A673 (cell line): ENCODE data around the gene NPR3. TPM values are rescaled to one million over a fixed set of nuclear protein-coding genes. Genes with fewer than 3 reads are reported as not detected.
A peak's percentile ranks its signal among the peaks of the same experiment; 100 is the strongest.

Experiments used
- BruUV-seq: library from RNA; stranded (reverse); fragments of 400-500 nt; replicated peaks from 2 replicates; lab custom pipeline; 2021; lab: Mats Ljungman, UMichigan
- CTCF ChIA-PET: fragments of 300-600 bp; sonication (Branson Sonifier 250); formaldehyde crosslinking; loops from one replicate; lab custom pipeline; 2022; ENCODE audit warnings: antibody characterized with exemption; lab: Charles Lee
- POLR2A ChIA-PET: fragments of 300-600 bp; sonication (Branson Sonifier 250); formaldehyde crosslinking; loops from one replicate; lab custom pipeline; 2022; ENCODE audit warnings: antibody characterized with exemption; ENCODE audit not compliant: low non-redundant PET; lab: Charles Lee
- DNase-seq: peaks from one replicate; pipeline ENCODE4 v3.0.0-alpha.2; 2015; ENCODE audit warnings: low spot score
- H3K27ac ChIP-seq: fragments of 200-600 bp; sonication (generic); 2 replicates; pipeline ENCODE4 v1.5.1; 2016; ENCODE audit warnings: mixed run types, low read depth, mild to moderate bottlenecking, mixed read lengths, antibody characterized with exemption, low read length; ENCODE audit not compliant: poor library complexity, severe bottlenecking
- H3K27me3 ChIP-seq: fragments of 200-600 bp; sonication (generic); replicated peaks from 2 replicates; pipeline ENCODE4 v1.6.1; 2017; ENCODE audit warnings: mixed run types, low read depth, mild to moderate bottlenecking, mixed read lengths, antibody characterized with exemption, low read length; ENCODE audit not compliant: insufficient read depth, poor library complexity
- H3K36me3 ChIP-seq: fragments of 200-600 bp; sonication (generic); 2 replicates; pipeline ENCODE4 v1.6.1; 2016; ENCODE audit warnings: mixed run types, mild to moderate bottlenecking, mixed read lengths, antibody characterized with exemption, low read length; ENCODE audit not compliant: insufficient read depth, poor library complexity, severe bottlenecking
- H3K4me1 ChIP-seq: fragments of 200-600 bp; sonication (generic); 2 replicates; pipeline ENCODE4 v1.6.1; 2017; ENCODE audit warnings: mixed run types, mild to moderate bottlenecking, mixed read lengths, antibody characterized with exemption, low read length; ENCODE audit not compliant: insufficient read depth, poor library complexity, severe bottlenecking
- H3K4me3 ChIP-seq: fragments of 200-600 bp; sonication (generic); 2 replicates; pipeline ENCODE4 v1.5.1; 2016; ENCODE audit warnings: low read depth, mixed run types, mild to moderate bottlenecking, mixed read lengths, low read length; ENCODE audit not compliant: poor library complexity, severe bottlenecking
- H3K9me3 ChIP-seq: fragments of 200-600 bp; sonication (generic); 2 replicates; pipeline ENCODE4 v1.6.1; 2016; ENCODE audit warnings: mixed run types, low read depth, mild to moderate bottlenecking, mixed read lengths, antibody characterized with exemption, low read length; ENCODE audit not compliant: poor library complexity, severe bottlenecking
- CTCF ChIP-seq: fragments of 300-800, 200-600 bp; sonication (generic); conservative IDR thresholded peaks from 2 replicates; pipeline ENCODE4 v1.5.1; 2017; ENCODE audit warnings: low read depth, mild to moderate bottlenecking, antibody characterized with exemption, low read length, moderate library complexity, mixed read lengths
- EZH2 ChIP-seq: fragments of 200-600 bp; sonication (generic); IDR thresholded peaks from 2 replicates; pipeline ENCODE4 v1.6.1; 2017; ENCODE audit warnings: borderline replicate concordance, low read depth, mild to moderate bottlenecking, mixed read lengths, antibody characterized with exemption, low read length; ENCODE audit not compliant: poor library complexity, severe bottlenecking
- intact Hi-C: fragments of 100-400 bp; cut with micrococcal nuclease; formaldehyde crosslinking; loops from one replicate; pipeline ENCODE4 v1.10.0; 2022; ENCODE audit not compliant: unreplicated experiment
- total RNA-seq: library from RNA; stranded (reverse); gene quantifications from 2 replicates; pipeline ENCODE4 v1.2.3, GENCODE V29; 2021

NPR3 gene
- total RNA-seq, 1 experiment from 2014 or later, result 5.3 TPM

- no TSS peak for BruUV-seq
These were observed 200 bp downstream of the NPR3 start for GRCh38 chr5:32711362-32711680.

GRCh38 chr5:32711681-32712480, 760 bp downstream of the NPR3 start:
- Histone ChIP-seq H3K4me1 (peaks cover 4% of the 10 kb centered on the region), H3K27me3 (peaks cover 55% of the 10 kb centered on the region), H3K27ac (no peak overlapping the region), H3K9me3 (no peaks in the 10 kb centered on the region), H3K4me3 (peak overlapping the region; percentile 30), H3K36me3 (no peaks in the 10 kb centered on the region)
- no TSS peak for BruUV-seq
- no peak for DNase-seq
- intact Hi-C loops, result no loop called here
- peak; percentile 65 for TF ChIP-seq EZH2
- no peak for TF ChIP-seq CTCF
- POLR2A ChIA-PET, result no interaction called here
- CTCF ChIA-PET, result interaction anchor here (0.5 to 0.9 kb wide), 2 partner anchors 284 to 588 kb away, joined by 3 to 4 read pairs; no protein-coding TSS in a partner anchor

More at GRCh38 chr5:32711362-32711680, 200 bp downstream of the NPR3 start:
- no peaks in the 10 kb centered on the region for H3K9me3 ChIP-seq
- TF ChIP-seq CTCF (no peak), EZH2 (no peak)
- CTCF ChIA-PET, result interaction anchor here (0.9 kb wide), 1 partner anchor 588 kb away, joined by 3 read pairs; no protein-coding TSS in a partner anchor
- intact Hi-C loops, result no loop called here
- no peak for DNase-seq
- POLR2A ChIA-PET, result no interaction called here
- peaks cover 4% of the 10 kb centered on the region for H3K4me1 ChIP-seq
- peaks cover 55% of the 10 kb centered on the region for H3K27me3 ChIP-seq
- peak overlapping the region; percentile 30 for H3K4me3 ChIP-seq
- no peak overlapping the region for H3K27ac ChIP-seq
- no peaks in the 10 kb centered on the region for H3K36me3 ChIP-seq

- peak; percentile 19 for DNase-seq
- ChIA-PET POLR2A (no interaction called here), CTCF (interaction anchor here (0.5 kb wide), 1 partner anchor 285 kb away, joined by 4 read pairs; no protein-coding TSS in a partner anchor)
- Histone ChIP-seq H3K27me3 (peaks cover 55% of the 10 kb centered on the region), H3K27ac (no peak overlapping the region), H3K36me3 (no peaks in the 10 kb centered on the region), H3K9me3 (no peaks in the 10 kb centered on the region), H3K4me3 (peak overlapping the region; percentile 23), H3K4me1 (peaks cover 4% of the 10 kb centered on the region)
- TF ChIP-seq EZH2 (peak; percentile 26), CTCF (peak; percentile 37)
- BruUV-seq, result no TSS peak
- intact Hi-C loops, result no loop called here
These were observed 1.6 kb downstream of the NPR3 start for GRCh38 chr5:32712481-32713360.
